Measurements from ENCODE around the gene PPP1R12B. TPM values are rescaled to one million over a fixed set of nuclear protein-coding genes. Genes with fewer than 3 reads are reported as not detected.
"Not testable (repeated sequence)": the region's sequence is repeated elsewhere in the genome, so short reads cannot be mapped to it uniquely, and the experiment has no call there.

Gene PPP1R12B
- total RNA-seq, 1 donor from 2014 or later, result 49.1 TPM

DNA sequence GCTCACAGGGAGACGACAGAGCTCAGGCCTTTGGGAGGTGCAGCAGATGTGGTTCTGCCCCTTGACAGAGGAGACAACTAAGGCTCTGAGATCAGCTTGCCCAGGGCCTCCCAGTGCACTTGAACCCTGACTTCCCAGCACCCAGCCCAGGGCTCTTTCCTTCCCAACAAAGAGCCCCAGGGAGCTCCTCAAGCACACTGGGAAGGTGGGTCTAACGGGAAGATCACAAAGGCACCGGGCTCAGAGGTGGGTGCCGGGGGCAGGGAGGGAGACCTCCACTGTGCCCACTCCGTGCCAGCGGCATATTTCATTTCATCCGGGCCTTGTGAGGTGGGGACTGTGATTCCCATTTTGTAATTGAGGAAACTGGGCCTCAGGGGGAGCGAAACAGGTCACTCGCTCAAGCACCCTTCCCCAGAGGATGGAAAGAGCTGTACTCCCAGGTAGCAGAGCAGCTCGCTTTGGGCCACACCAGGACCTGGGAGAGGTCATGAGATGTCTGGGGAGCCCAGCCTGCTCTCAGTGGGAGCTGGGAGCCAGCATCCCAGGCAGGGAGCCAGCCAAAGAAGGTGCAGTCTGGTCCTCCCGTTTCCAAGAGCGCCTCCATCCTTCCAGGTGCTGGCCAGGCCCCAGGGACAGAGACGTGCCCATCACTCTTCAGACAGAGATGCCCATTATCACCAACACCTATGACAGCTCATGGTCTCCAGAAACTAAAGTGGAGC, 279.5 kb downstream of the PPP1R12B start:
- TF ChIP-seq, protein P1, sequence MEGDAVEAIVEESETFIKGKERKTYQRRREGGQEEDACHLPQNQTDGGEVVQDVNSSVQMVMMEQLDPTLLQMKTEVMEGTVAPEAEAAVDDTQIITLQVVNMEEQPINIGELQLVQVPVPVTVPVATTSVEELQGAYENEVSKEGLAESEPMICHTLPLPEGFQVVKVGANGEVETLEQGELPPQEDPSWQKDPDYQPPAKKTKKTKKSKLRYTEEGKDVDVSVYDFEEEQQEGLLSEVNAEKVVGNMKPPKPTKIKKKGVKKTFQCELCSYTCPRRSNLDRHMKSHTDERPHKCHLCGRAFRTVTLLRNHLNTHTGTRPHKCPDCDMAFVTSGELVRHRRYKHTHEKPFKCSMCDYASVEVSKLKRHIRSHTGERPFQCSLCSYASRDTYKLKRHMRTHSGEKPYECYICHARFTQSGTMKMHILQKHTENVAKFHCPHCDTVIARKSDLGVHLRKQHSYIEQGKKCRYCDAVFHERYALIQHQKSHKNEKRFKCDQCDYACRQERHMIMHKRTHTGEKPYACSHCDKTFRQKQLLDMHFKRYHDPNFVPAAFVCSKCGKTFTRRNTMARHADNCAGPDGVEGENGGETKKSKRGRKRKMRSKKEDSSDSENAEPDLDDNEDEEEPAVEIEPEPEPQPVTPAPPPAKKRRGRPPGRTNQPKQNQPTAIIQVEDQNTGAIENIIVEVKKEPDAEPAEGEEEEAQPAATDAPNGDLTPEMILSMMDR (IDR thresholded peaks at IDR 0.05), result no peak
- Histone ChIP-seq H3K4me1 (peaks cover 7% of the 10 kb centered on the region), H3K27me3 (peaks cover 12% of the 10 kb centered on the region), H3K27ac (no peak overlapping the region), H3K36me3 (no peaks in the 10 kb centered on the region), H3K9me3 (no peaks in the 10 kb centered on the region), H3K4me3 (no peak overlapping the region)
- DNase-seq (no peak), ATAC-seq (no peak)
- intact Hi-C loops (cut with DNase I), result no loop called here

DNA sequence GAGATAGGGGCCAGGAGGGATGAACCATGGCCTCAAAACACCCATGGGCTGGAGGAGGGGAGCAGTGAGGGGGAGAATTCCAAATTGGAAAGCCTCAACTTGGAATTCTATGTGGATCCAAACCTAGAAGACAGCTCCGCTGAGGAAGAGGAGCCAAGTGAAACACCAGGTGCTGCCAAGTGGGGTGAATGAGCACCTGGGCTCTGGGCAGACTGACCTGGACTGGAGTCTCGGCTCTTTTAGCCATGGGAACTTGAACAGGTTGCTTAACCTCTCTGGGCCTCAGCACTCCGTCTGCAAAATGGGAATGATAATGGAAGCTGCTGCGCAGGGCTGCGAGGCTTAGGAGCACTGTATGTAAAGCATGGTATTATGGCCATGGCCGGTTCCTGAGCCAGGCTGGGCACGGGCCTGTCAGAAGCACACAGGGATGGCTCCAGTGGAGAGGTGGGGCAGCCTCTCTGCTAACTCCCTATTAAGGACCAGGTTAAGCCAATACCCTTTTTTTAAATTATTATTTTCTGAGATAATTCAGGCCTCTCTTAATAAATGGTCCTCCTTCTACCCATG, 280.2 kb downstream of the PPP1R12B start:
- H3K27me3 ChIP-seq, result peaks cover 12% of the 10 kb centered on the region
- no peaks in the 10 kb centered on the region for H3K9me3 ChIP-seq
- TF ChIP-seq, protein P1 (IDR thresholded peaks at IDR 0.05), result no peak
- no peak for DNase-seq
- ATAC-seq, result no peak
- H3K4me3 ChIP-seq, result no peak overlapping the region
- H3K27ac ChIP-seq, result no peak overlapping the region
- peaks cover 7% of the 10 kb centered on the region for H3K4me1 ChIP-seq
- intact Hi-C loops (cut with DNase I), result no loop called here
- H3K36me3 ChIP-seq, result no peaks in the 10 kb centered on the region

DNA sequence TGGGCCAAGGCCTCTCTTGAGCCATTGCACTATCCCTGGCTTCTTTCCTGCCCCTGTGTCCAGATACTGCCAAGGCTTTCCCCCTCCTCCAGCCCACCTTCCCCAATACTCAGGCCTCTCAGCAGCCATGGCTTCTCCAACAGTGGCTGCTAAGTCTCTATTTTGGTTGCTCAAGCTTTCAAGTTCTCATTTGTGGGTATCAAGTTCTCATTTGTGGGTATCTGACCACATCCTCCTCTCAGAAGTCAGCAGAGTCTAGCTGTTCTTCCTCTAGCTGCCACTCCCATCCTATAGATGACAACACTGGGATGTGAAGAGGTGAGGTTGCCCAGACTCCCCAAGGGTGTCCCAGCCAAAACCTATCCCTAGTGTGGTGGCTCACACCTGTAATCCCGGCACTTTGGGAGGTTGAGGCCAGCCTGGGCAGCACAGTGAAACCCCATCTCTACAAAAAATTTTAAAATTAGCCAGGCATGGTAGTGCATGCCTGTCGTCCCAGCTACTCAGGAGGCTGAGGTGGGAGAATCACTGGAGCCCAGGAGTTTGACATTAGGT, 280.8 kb downstream of the PPP1R12B start:
- H3K9me3 ChIP-seq; H3K36me3 ChIP-seq; H3K4me1 ChIP-seq; intact Hi-C loops (cut with DNase I); H3K27ac ChIP-seq; DNase-seq; H3K4me3 ChIP-seq: not testable (repeated sequence)
- peak; percentile 69 for ATAC-seq
- H3K27me3 ChIP-seq, result peaks cover 12% of the 10 kb centered on the region

DNA sequence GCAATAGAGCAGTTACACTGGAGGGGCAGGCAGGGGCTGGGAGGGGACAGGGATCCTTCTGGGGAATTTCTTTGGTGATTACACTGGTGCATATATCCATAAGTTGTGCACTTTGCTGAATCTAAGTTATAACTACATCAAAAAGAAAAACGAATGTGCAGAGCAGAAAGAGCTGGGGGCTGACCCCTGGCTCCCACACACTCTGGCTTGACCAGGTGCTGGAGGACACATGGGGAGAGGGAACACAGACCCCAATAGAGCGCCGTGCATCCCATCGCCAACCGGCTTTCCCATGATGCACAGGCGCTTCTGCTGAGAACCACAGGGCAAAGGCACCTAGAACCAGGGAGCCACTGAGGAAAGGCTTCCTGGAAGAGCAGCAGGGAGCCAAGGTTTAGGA, 281.6 kb downstream of the PPP1R12B start:
- DNase-seq; intact Hi-C loops (cut with DNase I); H3K36me3 ChIP-seq; H3K9me3 ChIP-seq; H3K27ac ChIP-seq; ATAC-seq; H3K4me1 ChIP-seq; H3K4me3 ChIP-seq: not testable (repeated sequence)
- H3K27me3 ChIP-seq, result peaks cover 12% of the 10 kb centered on the region

DNA sequence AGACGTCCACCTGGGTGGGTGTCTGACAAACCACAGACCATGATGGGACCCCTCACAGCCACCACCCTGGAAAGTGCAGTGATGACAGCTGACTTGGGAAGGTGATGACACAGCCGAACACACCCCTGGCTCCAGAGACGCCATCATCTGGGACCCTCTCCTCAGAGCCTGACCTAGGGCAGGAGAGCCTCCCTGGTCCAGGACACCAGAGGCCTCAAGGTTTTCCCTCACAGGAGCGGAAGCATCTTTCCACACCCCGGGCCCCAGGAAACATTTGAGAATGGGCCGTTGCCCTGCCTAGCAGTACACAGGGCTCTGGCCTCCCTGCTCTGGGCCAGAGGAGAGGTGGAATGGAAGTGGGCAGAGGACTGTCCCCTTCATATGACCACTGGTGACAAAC, 282.0 kb downstream of the PPP1R12B start:
- Histone ChIP-seq H3K36me3 (no peaks in the 10 kb centered on the region), H3K9me3 (no peaks in the 10 kb centered on the region), H3K4me1 (peaks cover 7% of the 10 kb centered on the region), H3K4me3 (no peak overlapping the region), H3K27me3 (peaks cover 12% of the 10 kb centered on the region), H3K27ac (no peak overlapping the region)
- ATAC-seq (no peak), DNase-seq (no peak)
- TF ChIP-seq, protein P1 (IDR thresholded peaks at IDR 0.05), result no peak
- intact Hi-C loops (cut with DNase I), result no loop called here

DNA sequence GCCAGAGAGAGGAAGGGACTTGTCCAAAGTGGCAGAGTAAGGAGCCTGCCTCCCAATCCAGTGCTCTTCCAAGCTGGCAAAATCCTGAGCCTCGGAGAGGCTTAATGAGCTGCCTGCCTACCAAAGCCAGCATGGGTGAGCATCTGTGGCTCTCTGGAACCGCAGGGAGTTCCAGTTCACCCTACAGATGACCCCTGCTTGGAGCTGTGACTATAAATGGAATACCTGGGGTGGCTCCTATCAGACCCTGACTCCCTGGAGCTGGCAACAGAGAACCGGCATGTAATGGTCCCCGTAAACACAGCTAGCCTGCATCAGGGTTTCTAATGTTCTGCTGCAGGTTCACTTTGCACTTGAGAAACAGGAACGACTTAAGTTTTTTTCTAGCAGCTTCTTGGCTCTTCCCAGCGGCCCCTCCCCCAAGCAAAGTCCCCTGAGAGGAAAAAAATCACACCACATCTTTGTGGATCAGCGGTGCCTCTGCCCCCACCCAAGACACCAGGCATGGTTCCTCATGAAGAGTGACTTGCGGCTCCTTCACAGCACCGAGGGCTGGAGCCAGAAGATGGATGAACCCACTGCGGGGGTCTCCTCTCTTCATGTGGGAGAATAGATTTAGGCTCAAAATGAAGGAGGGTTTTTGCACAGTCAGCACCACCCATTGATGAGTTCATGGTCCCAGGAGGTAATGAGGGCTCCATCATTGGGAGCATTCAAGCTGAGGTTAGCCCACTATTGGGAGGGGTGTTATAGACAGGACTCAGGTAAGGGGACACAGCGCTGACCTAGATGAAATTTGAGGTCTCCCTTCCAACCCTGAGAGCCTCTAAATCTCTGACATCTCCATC, 282.8 kb downstream of the PPP1R12B start:
- ATAC-seq (no peak), DNase-seq (no peak)
- peaks cover 12% of the 10 kb centered on the region for H3K27me3 ChIP-seq
- no peak overlapping the region for H3K4me3 ChIP-seq
- no peaks in the 10 kb centered on the region for H3K36me3 ChIP-seq
- intact Hi-C loops (cut with DNase I), result no loop called here
- H3K9me3 ChIP-seq, result no peaks in the 10 kb centered on the region
- H3K4me1 ChIP-seq, result peaks cover 7% of the 10 kb centered on the region
- no peak overlapping the region for H3K27ac ChIP-seq
- TF ChIP-seq, protein P1 (IDR thresholded peaks at IDR 0.05), result no peak

Data from upper lobe of right lung (tissue), 1 donor.